Measurements from ENCODE around the gene VAT1L. TPM values are rescaled to one million over a fixed set of nuclear protein-coding genes. Genes with fewer than 3 reads are reported as not detected.

VAT1L gene
- total RNA-seq (2022) (not detected in 2 replicates), Bru-seq, nascent RNA (not detected), BruChase-seq, experiment 1, labeled RNA remaining after a 6-hour chase (not detected), BruChase-seq, experiment 2, labeled RNA remaining after a 2-hour chase (not detected)
- long read RNA-seq, result 0 reads

GRCh38 chr16:77788181-77789084 lies at the start of gene VAT1L:
VAT1L (plus strand) TSS chr16:77788564; CDS start chr16:77788683, 119 bp downstream.
- peaks cover 25% of the 10 kb centered on the region for H3K27me3 Mint-ChIP-seq (ENCODE audit: unreplicated experiment)
- H3K36me3 Mint-ChIP-seq (ENCODE audit: insufficient read depth, unreplicated experiment), result no peaks in the 10 kb centered on the region
- intact Hi-C loops (cut with micrococcal nuclease; ENCODE audit: unreplicated experiment), result no loop called here
- BruUV-seq (replicated peaks), result no TSS peak
- no peaks in the 10 kb centered on the region for H3K9me3 Mint-ChIP-seq (ENCODE audit: low read depth, unreplicated experiment)
- no peaks in the 10 kb centered on the region for H3K4me1 Mint-ChIP-seq (ENCODE audit: low read depth, unreplicated experiment)
- H3K4me3 Mint-ChIP-seq (ENCODE audit: low read depth, unreplicated experiment), result no peak within 1 kb of the TSS
- CTCF ChIA-PET, result no interaction called here
- TF ChIP-seq, protein P1, sequence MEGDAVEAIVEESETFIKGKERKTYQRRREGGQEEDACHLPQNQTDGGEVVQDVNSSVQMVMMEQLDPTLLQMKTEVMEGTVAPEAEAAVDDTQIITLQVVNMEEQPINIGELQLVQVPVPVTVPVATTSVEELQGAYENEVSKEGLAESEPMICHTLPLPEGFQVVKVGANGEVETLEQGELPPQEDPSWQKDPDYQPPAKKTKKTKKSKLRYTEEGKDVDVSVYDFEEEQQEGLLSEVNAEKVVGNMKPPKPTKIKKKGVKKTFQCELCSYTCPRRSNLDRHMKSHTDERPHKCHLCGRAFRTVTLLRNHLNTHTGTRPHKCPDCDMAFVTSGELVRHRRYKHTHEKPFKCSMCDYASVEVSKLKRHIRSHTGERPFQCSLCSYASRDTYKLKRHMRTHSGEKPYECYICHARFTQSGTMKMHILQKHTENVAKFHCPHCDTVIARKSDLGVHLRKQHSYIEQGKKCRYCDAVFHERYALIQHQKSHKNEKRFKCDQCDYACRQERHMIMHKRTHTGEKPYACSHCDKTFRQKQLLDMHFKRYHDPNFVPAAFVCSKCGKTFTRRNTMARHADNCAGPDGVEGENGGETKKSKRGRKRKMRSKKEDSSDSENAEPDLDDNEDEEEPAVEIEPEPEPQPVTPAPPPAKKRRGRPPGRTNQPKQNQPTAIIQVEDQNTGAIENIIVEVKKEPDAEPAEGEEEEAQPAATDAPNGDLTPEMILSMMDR (IDR thresholded peaks at IDR 0.05; ENCODE audit: unreplicated experiment), result no peak
- no peak within 1 kb of the TSS for H3K27ac Mint-ChIP-seq (ENCODE audit: unreplicated experiment)
- no peak for DNase-seq

- Mint-ChIP-seq H3K27ac (ENCODE audit: unreplicated experiment) (no peak overlapping the region), H3K4me1 (ENCODE audit: low read depth, unreplicated experiment) (no peaks in the 10 kb centered on the region), H3K9me3 (ENCODE audit: low read depth, unreplicated experiment) (peaks cover 8% of the 10 kb centered on the region), H3K27me3 (ENCODE audit: unreplicated experiment) (no peaks in the 10 kb centered on the region), H3K36me3 (ENCODE audit: insufficient read depth, unreplicated experiment) (no peaks in the 10 kb centered on the region), H3K4me3 (ENCODE audit: low read depth, unreplicated experiment) (no peak overlapping the region)
- no TSS peak for BruUV-seq (replicated peaks)
- intact Hi-C loops (cut with micrococcal nuclease; ENCODE audit: unreplicated experiment), result no loop called here
- TF ChIP-seq, protein P1 (IDR thresholded peaks at IDR 0.05; ENCODE audit: unreplicated experiment), result no peak
- DNase-seq, result no peak
- CTCF ChIA-PET, result no interaction called here
Observed at GRCh38 chr16:77738706-77739558, 49.4 kb upstream of the VAT1L start.

GRCh38 chr16:77739559-77739892 lies 48.8 kb upstream of the VAT1L start:
- no peak for DNase-seq
- no peaks in the 10 kb centered on the region for H3K27me3 Mint-ChIP-seq (ENCODE audit: unreplicated experiment)
- H3K9me3 Mint-ChIP-seq (ENCODE audit: low read depth, unreplicated experiment), result peaks cover 7% of the 10 kb centered on the region
- TF ChIP-seq, protein P1 (IDR thresholded peaks at IDR 0.05; ENCODE audit: unreplicated experiment), result no peak
- no peak overlapping the region for H3K27ac Mint-ChIP-seq (ENCODE audit: unreplicated experiment)
- H3K4me1 Mint-ChIP-seq (ENCODE audit: low read depth, unreplicated experiment), result no peaks in the 10 kb centered on the region
- H3K36me3 Mint-ChIP-seq (ENCODE audit: insufficient read depth, unreplicated experiment), result no peaks in the 10 kb centered on the region
- no peak overlapping the region for H3K4me3 Mint-ChIP-seq (ENCODE audit: low read depth, unreplicated experiment)
- CTCF ChIA-PET, result no interaction called here
- no TSS peak for BruUV-seq (replicated peaks)
- intact Hi-C loops (cut with micrococcal nuclease; ENCODE audit: unreplicated experiment), result no loop called here

DNA sequence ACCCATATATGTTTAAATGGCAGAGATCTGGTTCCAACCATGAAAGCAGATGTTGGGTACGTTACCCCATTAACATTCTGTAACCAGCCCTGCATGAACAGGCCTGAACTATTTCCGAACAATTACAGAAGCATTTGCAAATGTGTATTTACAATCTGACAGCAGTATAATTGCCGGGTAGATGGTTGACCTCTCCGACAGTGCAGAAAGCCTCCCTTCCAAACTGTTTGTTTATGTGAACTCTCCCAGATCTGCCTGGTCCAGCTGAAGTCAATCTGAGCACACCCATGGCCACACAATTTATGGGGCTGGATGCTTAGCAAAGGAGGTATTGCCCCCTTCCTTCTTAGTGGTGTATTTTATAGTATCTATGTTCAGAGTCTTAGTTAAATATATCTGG lies 44.2 kb upstream of the VAT1L start:
- Mint-ChIP-seq H3K4me1 (ENCODE audit: low read depth, unreplicated experiment) (no peaks in the 10 kb centered on the region), H3K36me3 (ENCODE audit: insufficient read depth, unreplicated experiment) (no peaks in the 10 kb centered on the region), H3K27me3 (ENCODE audit: unreplicated experiment) (peaks cover 23% of the 10 kb centered on the region), H3K4me3 (ENCODE audit: low read depth, unreplicated experiment) (no peak overlapping the region), H3K9me3 (ENCODE audit: low read depth, unreplicated experiment) (peaks cover 6% of the 10 kb centered on the region), H3K27ac (ENCODE audit: unreplicated experiment) (no peak overlapping the region)
- CTCF ChIA-PET, result no interaction called here
- intact Hi-C loops (cut with micrococcal nuclease; ENCODE audit: unreplicated experiment), result no loop called here
- TF ChIP-seq, protein P1 (IDR thresholded peaks at IDR 0.05; ENCODE audit: unreplicated experiment), result no peak
- no TSS peak for BruUV-seq (replicated peaks)
- no peak for DNase-seq
